Astrocyte (in vitro differentiated cells and primary cell): Measurements from ENCODE around the gene LRFN5. TPM values are rescaled to one million over a fixed set of nuclear protein-coding genes. Genes with fewer than 3 reads are reported as not detected.

Source experiments
- DNase-seq: peaks from one replicate; pipeline ENCODE4 v3.0.0-alpha.2; 2010; ENCODE audit warnings: low read depth
- FAIRE-seq: peaks from 2 replicates; lab custom pipeline; 2011; peaks lifted over from hg19 to GRCh38; lab: Jason Lieb, UNC
- H2AFZ ChIP-seq: 2 replicates; pipeline ENCODE4 v1.6.0; 2012; ENCODE audit warnings: low read depth, low read length, inconsistent platforms
- H3K27ac ChIP-seq: 2 replicates; pipeline ENCODE4 v1.5.1; 2011; ENCODE audit warnings: low read depth, low read length, inconsistent platforms
- H3K27me3 ChIP-seq: 2 replicates; pipeline ENCODE4 v1.6.0; 2011; ENCODE audit warnings: low read length, inconsistent platforms; ENCODE audit not compliant: insufficient read depth
- H3K36me3 ChIP-seq: 2 replicates; pipeline ENCODE4 v1.5.1; 2011; ENCODE audit warnings: low read length, inconsistent platforms; ENCODE audit not compliant: insufficient read depth
- H3K4me1 ChIP-seq: 2 replicates; pipeline ENCODE4 v1.5.1; 2011; ENCODE audit warnings: low read length, inconsistent platforms; ENCODE audit not compliant: insufficient read depth
- H3K4me2 ChIP-seq: 2 replicates; pipeline ENCODE4 v1.6.0; 2012; ENCODE audit warnings: low read length, inconsistent platforms
- H3K4me3 ChIP-seq: 2 replicates; pipeline ENCODE4 v1.5.1; 2011; ENCODE audit warnings: low read depth, mild to moderate bottlenecking, low read length, inconsistent platforms; ENCODE audit not compliant: insufficient read depth
- H3K79me2 ChIP-seq: 2 replicates; pipeline ENCODE4 v1.6.0; 2012; ENCODE audit warnings: mild to moderate bottlenecking, low read length, inconsistent platforms; ENCODE audit not compliant: insufficient read depth
- H3K9ac ChIP-seq: 2 replicates; pipeline ENCODE4 v1.6.0; 2012; ENCODE audit warnings: mild to moderate bottlenecking, low read length, inconsistent platforms
- H3K9me3 ChIP-seq: 2 replicates; pipeline ENCODE4 v1.5.1; 2012; ENCODE audit warnings: low read depth, mild to moderate bottlenecking, low read length, inconsistent platforms; ENCODE audit not compliant: insufficient read depth
- H4K20me1 ChIP-seq: 2 replicates; pipeline ENCODE4 v1.6.0; 2012; ENCODE audit warnings: low read length, inconsistent platforms; ENCODE audit not compliant: insufficient read depth
- H3K27ac Mint-ChIP-seq: one replicate; pipeline ENCODE4 v1.8.0; 2021; ENCODE audit warnings: mild to moderate bottlenecking, mixed read lengths; ENCODE audit not compliant: unreplicated experiment
- H3K27me3 Mint-ChIP-seq: one replicate; pipeline ENCODE4 v1.8.0; 2021; ENCODE audit warnings: low read depth, mixed read lengths; ENCODE audit not compliant: unreplicated experiment
- H3K36me3 Mint-ChIP-seq: one replicate; pipeline ENCODE4 v1.8.0; 2021; ENCODE audit warnings: low read depth, mixed read lengths; ENCODE audit not compliant: unreplicated experiment
- H3K4me1 Mint-ChIP-seq: one replicate; pipeline ENCODE4 v1.8.0; 2021; ENCODE audit warnings: low read depth, mixed read lengths; ENCODE audit not compliant: unreplicated experiment
- H3K4me3 Mint-ChIP-seq: one replicate; pipeline ENCODE4 v1.8.0; 2021; ENCODE audit warnings: mild to moderate bottlenecking, moderate library complexity, mixed read lengths; ENCODE audit not compliant: unreplicated experiment
- H3K9me3 Mint-ChIP-seq: one replicate; pipeline ENCODE4 v1.8.0; 2021; ENCODE audit warnings: mild to moderate bottlenecking, mixed read lengths; ENCODE audit not compliant: unreplicated experiment
- EZH2 ChIP-seq: IDR thresholded peaks from 2 replicates; pipeline ENCODE4 v1.6.1; 2012; ENCODE audit warnings: mild to moderate bottlenecking, low read length, inconsistent platforms; ENCODE audit not compliant: insufficient read depth
- total RNA-seq: library from RNA; stranded (reverse); gene quantifications from 2 replicates; pipeline ENCODE4 v1.2.1, GENCODE V29; 2021
- TF ChIP-seq, protein P1 (sequence below): IDR thresholded peaks from 2 replicates; pipeline ENCODE4 v1.5.1; 2011; ENCODE audit warnings: low read depth, mild to moderate bottlenecking, inconsistent platforms, low read length, moderate library complexity; ENCODE audit not compliant: insufficient read depth

Gene LRFN5
- total RNA-seq, 1 donor from 2014 or later, result 1.5 TPM

DNA sequence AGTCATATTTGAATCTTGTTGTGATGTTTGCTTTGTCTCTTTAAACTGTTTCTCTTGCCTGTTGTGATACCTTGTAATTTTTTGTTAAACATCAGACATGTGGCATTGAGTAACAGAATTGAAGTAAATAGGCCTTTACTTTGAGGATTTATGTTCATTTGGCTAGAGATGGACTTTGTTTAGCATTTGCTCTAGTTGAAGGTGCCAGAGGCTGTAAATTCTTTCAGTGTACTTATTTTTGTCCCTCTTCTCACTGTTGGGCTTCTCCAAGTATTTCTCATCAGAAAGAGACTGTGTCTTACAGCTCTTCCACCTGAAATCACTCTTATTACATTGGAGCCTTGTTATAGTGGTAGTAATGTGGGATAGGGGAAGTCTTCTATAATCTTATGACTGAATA, 175.8 kb downstream of the LRFN5 start:
- DNase-seq (no peak), FAIRE-seq (no peak)
- H3K4me1 ChIP-seq, result no peaks in the 10 kb centered on the region
- no peaks in the 10 kb centered on the region for H3K27me3 ChIP-seq
- H3K27ac Mint-ChIP-seq, result no peak overlapping the region
- H3K4me2 ChIP-seq, result no peak overlapping the region
- no peaks in the 10 kb centered on the region for H3K27me3 Mint-ChIP-seq
- no peaks in the 10 kb centered on the region for H4K20me1 ChIP-seq
- H3K79me2 ChIP-seq, result no peaks in the 10 kb centered on the region
- H3K36me3 ChIP-seq, result no peaks in the 10 kb centered on the region
- no peak overlapping the region for H2AFZ ChIP-seq
- H3K4me1 Mint-ChIP-seq, result no peaks in the 10 kb centered on the region
- TF ChIP-seq EZH2, result no peak
- TF ChIP-seq, protein P1, sequence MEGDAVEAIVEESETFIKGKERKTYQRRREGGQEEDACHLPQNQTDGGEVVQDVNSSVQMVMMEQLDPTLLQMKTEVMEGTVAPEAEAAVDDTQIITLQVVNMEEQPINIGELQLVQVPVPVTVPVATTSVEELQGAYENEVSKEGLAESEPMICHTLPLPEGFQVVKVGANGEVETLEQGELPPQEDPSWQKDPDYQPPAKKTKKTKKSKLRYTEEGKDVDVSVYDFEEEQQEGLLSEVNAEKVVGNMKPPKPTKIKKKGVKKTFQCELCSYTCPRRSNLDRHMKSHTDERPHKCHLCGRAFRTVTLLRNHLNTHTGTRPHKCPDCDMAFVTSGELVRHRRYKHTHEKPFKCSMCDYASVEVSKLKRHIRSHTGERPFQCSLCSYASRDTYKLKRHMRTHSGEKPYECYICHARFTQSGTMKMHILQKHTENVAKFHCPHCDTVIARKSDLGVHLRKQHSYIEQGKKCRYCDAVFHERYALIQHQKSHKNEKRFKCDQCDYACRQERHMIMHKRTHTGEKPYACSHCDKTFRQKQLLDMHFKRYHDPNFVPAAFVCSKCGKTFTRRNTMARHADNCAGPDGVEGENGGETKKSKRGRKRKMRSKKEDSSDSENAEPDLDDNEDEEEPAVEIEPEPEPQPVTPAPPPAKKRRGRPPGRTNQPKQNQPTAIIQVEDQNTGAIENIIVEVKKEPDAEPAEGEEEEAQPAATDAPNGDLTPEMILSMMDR, result no peak
- H3K9me3 Mint-ChIP-seq, result no peaks in the 10 kb centered on the region
- H3K4me3 Mint-ChIP-seq, result no peak overlapping the region
- no peaks in the 10 kb centered on the region for H3K36me3 Mint-ChIP-seq
- H3K27ac ChIP-seq, result no peak overlapping the region
- no peak overlapping the region for H3K4me3 ChIP-seq
- H3K9me3 ChIP-seq, result no peaks in the 10 kb centered on the region
- no peak overlapping the region for H3K9ac ChIP-seq

DNA sequence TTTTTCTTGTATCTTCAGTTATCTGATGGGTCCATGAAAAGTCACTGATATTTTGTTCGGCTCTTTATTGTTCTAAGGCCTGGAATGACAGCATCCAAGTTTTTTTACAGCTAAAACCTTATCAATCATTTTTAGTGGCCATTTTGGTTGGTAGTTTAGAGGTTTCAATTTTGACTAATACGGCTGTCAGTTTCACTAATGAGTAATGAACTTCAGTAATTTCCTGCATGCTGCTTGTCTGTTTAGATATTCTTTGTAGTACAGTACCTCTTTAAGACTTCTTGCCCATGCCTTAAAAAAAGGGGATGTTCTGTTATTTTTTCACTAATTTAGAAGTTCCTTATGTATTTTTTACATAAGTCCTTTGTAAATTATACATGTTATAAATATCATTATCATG, 176.7 kb downstream of the LRFN5 start:
- Histone ChIP-seq H3K27ac (no peak overlapping the region), H3K79me2 (no peaks in the 10 kb centered on the region), H3K9me3 (no peaks in the 10 kb centered on the region), H3K4me2 (no peak overlapping the region), H3K9ac (no peak overlapping the region), H3K27me3 (no peaks in the 10 kb centered on the region), H2AFZ (no peak overlapping the region), H3K4me1 (no peaks in the 10 kb centered on the region), H3K36me3 (no peaks in the 10 kb centered on the region), H4K20me1 (no peaks in the 10 kb centered on the region), H3K4me3 (no peak overlapping the region)
- H3K9me3 Mint-ChIP-seq, result no peaks in the 10 kb centered on the region
- H3K36me3 Mint-ChIP-seq, result no peaks in the 10 kb centered on the region
- no peak overlapping the region for H3K4me3 Mint-ChIP-seq
- H3K4me1 Mint-ChIP-seq, result no peaks in the 10 kb centered on the region
- DNase-seq, result no peak
- TF ChIP-seq, protein P1, result no peak
- no peak for TF ChIP-seq EZH2
- no peak for FAIRE-seq
- no peak overlapping the region for H3K27ac Mint-ChIP-seq
- H3K27me3 Mint-ChIP-seq, result no peaks in the 10 kb centered on the region

DNA sequence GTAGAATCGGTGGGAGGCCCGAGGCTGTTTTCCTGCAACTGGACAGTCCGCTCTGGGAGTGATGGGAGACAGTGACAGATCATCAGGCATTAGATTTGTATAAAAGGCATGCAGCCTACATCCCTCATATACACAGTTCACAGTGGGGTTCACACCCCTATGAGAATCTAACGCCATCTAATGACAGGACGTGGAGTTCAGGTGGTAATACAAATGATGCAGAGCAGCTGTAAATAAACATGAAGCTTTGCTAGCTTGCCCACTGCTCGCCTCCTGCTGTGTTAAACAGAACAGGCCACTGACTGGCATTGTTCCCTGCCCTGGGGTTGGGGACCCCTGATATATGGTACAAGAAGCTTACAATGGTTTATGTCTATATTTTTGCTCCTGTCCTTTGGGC, 179.0 kb downstream of the LRFN5 start:
- H3K36me3 Mint-ChIP-seq, result no peaks in the 10 kb centered on the region
- DNase-seq (no peak), FAIRE-seq (no peak)
- no peak overlapping the region for H3K9ac ChIP-seq
- no peak overlapping the region for H3K4me3 ChIP-seq
- no peaks in the 10 kb centered on the region for H3K4me1 ChIP-seq
- no peak overlapping the region for H3K4me2 ChIP-seq
- H3K27ac ChIP-seq, result no peak overlapping the region
- H4K20me1 ChIP-seq, result no peaks in the 10 kb centered on the region
- H3K27me3 Mint-ChIP-seq, result no peaks in the 10 kb centered on the region
- H3K4me3 Mint-ChIP-seq, result no peak overlapping the region
- H3K9me3 Mint-ChIP-seq, result no peaks in the 10 kb centered on the region
- no peaks in the 10 kb centered on the region for H3K27me3 ChIP-seq
- H3K9me3 ChIP-seq, result no peaks in the 10 kb centered on the region
- H3K36me3 ChIP-seq, result no peaks in the 10 kb centered on the region
- no peak overlapping the region for H3K27ac Mint-ChIP-seq
- H2AFZ ChIP-seq, result no peak overlapping the region
- H3K4me1 Mint-ChIP-seq, result no peaks in the 10 kb centered on the region
- no peaks in the 10 kb centered on the region for H3K79me2 ChIP-seq
- no peak for TF ChIP-seq EZH2
- TF ChIP-seq, protein P1, result no peak
